CMK (cell line): ENCODE measurements around the gene SUSD6.
A peak's percentile ranks its signal among the peaks of the same experiment; 100 is the strongest.

ENCODE experiments used
- DNase-seq: peaks from one replicate; pipeline ENCODE4 v3.0.0-alpha.2; 2010; ENCODE audit warnings: low read depth

SUSD6 gene

GRCh38 chr14:69650948-69651369 is 39.6 kb downstream of the SUSD6 start:
- DNase-seq, result no peak

DNA sequence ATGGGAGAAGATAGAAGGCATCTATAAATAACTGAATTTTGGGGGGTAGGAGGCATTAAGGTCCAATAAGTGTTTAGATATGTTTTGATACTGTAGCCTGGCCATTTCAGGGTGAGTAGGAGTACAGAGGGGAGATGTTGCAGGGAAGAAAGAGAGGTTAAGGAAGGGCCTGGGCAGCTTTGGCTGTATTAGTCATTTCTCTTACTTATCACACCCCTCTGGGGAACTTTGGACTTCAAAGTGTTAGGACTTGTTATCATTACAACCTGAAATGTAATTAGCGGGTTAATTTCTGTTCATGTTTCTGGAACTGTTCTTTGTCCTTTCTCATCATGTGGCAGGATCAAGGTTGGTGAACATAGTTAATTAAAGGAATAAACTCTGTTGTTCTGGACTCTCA is 40.3 kb downstream of the SUSD6 start:
- no peak for DNase-seq

DNA sequence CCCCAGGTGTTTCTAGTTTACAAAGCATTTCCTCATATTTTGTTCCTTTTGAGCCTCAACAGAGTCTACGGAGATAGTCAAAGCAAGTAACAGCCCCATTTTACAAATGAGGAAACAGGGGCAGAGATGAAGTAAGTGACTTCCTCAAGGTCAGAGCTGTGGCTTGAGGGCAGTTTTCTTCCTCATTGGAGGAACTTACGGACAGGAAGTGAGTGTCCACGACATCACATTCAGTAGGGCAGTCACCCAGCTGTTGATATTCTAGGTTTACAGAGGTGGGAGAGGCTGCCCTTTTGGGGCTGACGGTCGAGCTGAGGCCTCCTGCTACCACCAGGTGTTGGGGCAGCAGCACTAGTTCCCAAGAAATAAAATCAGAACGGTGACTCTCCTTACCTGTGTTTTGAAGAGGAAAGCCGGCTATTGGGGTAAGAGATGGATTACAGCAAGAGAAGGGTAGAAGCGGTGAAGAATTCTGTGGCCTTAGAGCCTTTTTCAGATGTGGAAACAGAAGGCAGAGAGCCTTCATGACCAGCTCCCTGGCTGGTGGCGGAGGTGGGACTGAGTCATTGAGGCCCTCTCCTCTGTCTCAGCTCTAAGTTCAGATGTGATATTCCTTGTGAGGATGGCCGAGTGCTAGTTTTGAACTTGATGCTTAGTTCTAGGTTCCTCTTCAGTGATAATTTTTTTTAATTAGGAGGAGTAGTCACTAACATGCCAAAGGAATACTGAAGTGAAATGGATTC is 41.7 kb downstream of the SUSD6 start:
- DNase-seq, result peak; percentile 21

DNA sequence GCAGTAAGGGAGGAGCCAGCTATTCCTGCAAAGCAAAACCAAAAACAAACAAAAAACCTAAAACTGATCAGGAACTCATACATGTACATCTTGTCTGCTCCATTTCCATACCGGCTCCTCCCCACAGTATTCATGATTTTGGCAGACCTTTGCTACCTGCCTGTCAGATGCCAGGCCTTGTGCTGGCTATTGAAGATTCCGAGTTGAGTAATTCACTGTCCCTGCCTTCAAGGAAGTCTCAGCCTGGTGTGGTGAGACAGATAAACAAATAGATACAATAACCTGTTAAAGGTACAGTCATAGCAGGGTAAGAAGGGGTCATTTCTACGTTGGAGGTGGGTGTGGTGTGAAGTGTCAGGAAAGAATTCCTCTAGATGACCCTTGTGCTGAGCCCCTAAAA is 42.7 kb downstream of the SUSD6 start:
- no peak for DNase-seq

DNA sequence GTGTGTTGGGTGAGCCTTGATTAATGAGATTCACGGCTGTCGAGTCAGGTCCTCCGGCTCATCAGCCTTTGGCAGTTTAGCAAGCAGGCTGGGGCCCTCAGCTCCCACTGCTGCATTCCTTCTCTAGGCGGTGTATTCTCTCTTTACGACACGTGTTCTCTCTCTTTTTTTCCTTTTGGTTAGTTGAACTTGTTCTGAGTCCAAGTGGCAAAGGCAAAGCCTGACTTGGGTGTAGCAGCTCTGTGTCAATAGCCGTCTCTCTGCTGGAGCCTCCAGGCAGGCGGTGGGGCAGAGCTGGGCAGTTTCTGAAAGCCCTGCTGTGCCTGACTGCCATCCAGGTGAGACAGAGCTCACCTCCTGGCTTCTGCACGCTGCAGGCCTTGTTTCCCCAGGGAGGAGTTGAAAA is 46.6 kb downstream of the SUSD6 start:
- DNase-seq, result no peak

DNA sequence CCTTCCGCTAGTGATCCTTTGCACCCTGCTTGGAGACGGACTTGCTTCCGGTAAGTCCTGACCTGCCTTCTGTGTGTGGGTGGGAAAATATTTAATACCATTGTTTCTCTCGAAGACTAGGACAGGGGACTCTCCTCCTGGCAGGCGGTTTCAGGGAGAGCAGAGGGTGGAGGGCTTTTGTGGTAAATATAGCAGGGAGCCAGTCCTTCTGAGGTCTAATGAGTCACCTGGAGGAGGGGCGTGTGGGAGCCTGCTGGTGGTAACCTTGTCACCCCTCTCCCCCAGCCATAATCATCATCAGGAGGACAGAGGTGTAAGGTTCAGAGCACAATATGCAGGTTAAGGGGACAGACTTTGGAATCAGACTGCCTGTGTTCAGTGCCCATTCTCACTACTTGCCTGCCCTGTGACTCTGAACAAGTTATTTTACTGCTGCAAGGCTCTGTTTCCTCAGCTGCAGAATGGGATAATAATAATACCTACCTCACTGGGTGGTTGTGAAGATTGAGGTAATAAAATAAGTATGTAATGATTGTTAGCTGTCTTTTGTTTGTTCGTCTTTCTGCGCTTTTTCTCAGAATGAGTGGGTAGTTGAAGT is 47.4 kb downstream of the SUSD6 start:
- DNase-seq, result no peak

- DNase-seq, result no peak
Observed at GRCh38 chr14:69660344-69661193, 49.2 kb downstream of the SUSD6 start.

- no peak for DNase-seq
Observed at GRCh38 chr14:69661194-69661537, 49.8 kb downstream of the SUSD6 start.

DNA sequence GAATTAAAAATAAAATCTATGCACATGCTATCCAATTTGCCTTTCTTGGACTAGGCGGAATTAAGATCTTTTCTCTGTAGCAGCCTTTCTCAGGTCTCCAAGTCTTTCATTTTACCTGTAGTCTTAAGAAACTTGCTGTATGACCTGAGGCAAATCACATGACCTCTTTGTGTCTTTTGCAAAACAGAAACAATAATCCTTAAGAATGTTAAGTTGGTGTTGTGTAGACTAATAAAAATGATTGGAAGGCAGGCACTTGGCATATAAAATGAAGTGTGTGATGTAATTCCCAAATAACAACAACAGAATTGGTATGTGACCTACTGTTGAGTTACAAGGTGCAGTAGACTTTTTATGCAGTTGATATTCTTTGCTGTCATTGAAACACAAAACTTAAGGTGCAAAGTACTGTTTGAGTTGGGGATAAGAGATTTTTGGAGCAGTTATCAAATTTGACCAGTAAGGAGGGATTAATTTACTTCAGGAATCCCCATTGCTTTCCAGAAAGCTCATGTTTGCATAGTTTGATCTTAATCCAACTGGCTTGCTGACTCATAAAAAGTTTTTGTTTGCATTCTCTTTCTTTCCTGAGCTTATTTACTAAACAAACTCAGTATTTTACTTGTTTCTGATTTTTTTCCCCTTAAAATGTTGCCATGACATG is 51.4 kb downstream of the SUSD6 start:
- DNase-seq, result no peak

DNA sequence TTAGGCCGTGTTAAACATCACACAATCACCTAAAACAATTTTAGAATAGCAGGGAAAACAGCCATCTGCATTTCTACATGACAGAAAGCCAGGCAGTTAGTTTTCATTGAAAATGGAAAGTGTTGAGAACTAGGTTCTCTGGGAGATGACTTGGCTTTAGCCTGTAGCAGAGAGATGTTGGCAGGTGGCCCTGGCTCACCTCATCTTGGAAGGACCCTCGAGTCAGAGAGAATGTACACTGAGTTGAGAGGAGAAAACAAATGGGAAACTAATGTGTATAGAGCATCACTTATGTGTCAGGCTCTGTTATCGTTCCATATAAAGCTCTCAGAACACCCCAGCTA is 51.9 kb downstream of the SUSD6 start:
- no peak for DNase-seq

GRCh38 chr14:69664265-69664664 is 52.9 kb downstream of the SUSD6 start:
- DNase-seq, result no peak

GRCh38 chr14:69664865-69665526 is 53.6 kb downstream of the SUSD6 start:
- no peak for DNase-seq

GRCh38 chr14:69665631-69666030 is 54.2 kb downstream of the SUSD6 start:
- DNase-seq, result no peak

DNA sequence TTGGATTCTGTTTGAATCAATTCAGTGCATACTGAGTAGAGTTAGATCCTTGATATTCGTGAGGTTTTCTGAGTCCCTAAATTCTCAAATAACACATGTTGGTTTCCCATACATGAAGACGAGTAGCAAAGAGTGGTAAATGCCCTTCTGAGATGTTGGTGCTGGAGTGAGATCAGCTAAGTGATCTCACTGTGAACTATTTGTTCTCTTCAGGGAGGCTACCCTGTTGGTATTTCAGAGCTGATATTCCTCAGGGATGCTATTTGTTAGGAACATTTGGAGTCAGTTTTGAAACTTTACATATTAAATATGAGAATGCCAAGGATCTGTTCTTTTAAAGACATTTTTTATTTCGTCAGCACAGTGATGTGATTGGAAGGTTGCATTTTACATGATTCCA is 54.7 kb downstream of the SUSD6 start:
- no peak for DNase-seq

- DNase-seq, result no peak
Observed at GRCh38 chr14:69666690-69667211, 55.4 kb downstream of the SUSD6 start.

DNA sequence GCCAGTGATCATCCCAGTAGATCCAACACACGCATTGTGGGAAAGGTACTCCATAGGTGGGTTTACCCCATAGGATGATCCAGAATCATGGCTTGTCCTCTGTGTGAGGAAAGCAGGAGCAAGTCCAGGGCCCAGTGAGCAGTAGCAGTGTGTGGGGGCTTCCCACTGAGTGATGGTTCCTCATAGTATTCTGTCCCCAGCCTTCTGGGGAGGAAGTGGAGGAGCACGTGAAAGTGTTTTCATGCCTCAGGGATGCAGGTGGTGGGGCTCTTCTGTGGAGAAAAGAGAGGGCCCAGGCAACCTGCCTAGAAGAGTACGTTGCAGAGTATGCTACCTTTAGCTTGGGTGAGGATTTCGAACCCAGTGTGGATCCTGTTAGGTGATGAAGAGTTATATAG is 56.5 kb downstream of the SUSD6 start:
- DNase-seq, result no peak

GRCh38 chr14:69669375-69669774 is 58.0 kb downstream of the SUSD6 start:
- DNase-seq, result no peak

DNA sequence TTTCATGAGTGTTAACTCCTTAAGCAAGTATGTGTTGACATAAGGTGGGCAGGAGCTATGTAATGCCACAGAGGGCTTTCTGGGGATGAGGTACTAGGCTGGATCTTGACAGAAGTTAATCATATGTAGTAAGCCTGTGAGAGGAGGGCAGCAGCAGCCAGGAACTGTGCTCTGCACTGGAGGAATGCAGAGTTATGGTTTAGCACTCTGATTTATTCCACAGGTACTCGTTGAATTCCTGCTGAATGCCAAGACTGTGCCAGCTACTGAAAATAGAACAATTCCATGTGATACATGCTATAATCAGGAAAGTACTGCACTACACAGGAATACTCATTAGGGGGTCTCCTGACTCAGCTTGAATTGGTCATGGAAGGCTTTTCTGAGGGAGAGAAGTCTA is 58.7 kb downstream of the SUSD6 start:
- DNase-seq, result no peak

DNA sequence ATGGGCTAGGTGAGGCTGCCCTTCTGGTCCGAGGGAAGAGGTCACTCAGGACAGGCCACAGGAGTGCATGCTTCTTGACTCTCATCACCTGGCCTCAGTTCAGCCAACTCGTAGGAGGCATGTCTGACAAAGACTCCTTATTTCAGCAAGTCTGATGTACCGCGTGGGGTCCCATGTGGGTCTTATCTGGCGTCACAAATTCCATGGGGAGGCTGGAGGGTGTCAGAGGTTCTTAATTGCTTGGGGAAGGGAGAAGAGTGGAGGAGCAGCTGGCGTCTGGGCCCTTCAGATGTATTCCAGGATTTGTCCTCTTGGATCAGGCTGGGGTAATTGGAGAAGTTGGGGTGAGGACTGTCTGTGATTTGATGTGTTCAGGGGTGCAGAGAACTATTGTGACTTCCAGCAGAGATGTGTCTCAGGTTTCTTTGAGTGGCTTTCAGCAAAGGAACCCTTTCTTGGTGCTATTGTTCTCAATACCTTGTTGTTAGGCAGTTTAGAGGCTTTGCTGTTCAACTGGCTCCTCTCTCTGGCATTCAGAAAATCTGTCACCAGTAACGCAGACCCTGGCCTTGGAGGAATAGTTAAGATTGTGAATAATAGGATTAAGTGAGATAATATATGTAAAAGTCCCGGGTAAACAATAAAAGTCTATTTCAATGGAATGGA is 60.1 kb downstream of the SUSD6 start:
- DNase-seq, result no peak

GRCh38 chr14:69672356-69672755 is 61.0 kb downstream of the SUSD6 start:
- DNase-seq, result no peak

GRCh38 chr14:69673104-69673503 is 61.7 kb downstream of the SUSD6 start:
- no peak for DNase-seq
